Measurements from ENCODE around the gene RAB36.

The RAB36 gene

GRCh38 chr22:23213581-23214334 lies 68.5 kb downstream of the RAB36 start:
- peaks cover 4% of the 10 kb centered on the region for H3K4me1 ChIP-seq
- no peak for TF ChIP-seq CTCF (IDR thresholded peaks at IDR 0.05; ENCODE audit: low read depth, low read length)
- no peaks in the 10 kb centered on the region for H3K27me3 ChIP-seq

More at GRCh38 chr22:23213581-23214334, 68.5 kb downstream of the RAB36 start:
- H3K9me3 ChIP-seq, result no peaks in the 10 kb centered on the region
- no peak for DNase-seq
- no peak overlapping the region for H3K4me3 ChIP-seq (ENCODE audit: low read depth, low read length)
- H3K36me3 ChIP-seq, result no peaks in the 10 kb centered on the region; the same call in 1 of the 2 replicates
